HepG2 (cell line): Measurements from ENCODE around the gene CDYL. TPM values are rescaled to one million over a fixed set of nuclear protein-coding genes. Genes with fewer than 3 reads are reported as not detected.

Experiments
- CAMTA2 ChIP-seq: sonication (generic); formaldehyde crosslinking; IDR thresholded peaks from 2 replicates; pipeline ENCODE4 v1.4.0; 2020; ENCODE audit warnings: mild to moderate bottlenecking, missing genetic modification reagents, borderline replicate concordance
- CBFB ChIP-seq: sonication (generic); formaldehyde crosslinking; IDR thresholded peaks from 2 replicates; pipeline ENCODE4 v1.4.0; 2020; ENCODE audit warnings: missing genetic modification reagents
- EEA1 ChIP-seq: sonication (generic); formaldehyde crosslinking; IDR thresholded peaks from 2 replicates; pipeline ENCODE4 v1.5.1; 2020; ENCODE audit warnings: mild to moderate bottlenecking, missing genetic modification reagents, borderline replicate concordance
- FOSL2 ChIP-seq: sonication (generic); formaldehyde crosslinking; IDR thresholded peaks from 2 replicates; pipeline ENCODE4 v1.4.0; 2020; ENCODE audit warnings: missing genetic modification reagents
- GATAD2A ChIP-seq: IDR thresholded peaks from 2 replicates; pipeline ENCODE4 v1.6.1; 2016
- HOXA7 ChIP-seq: sonication (generic); formaldehyde crosslinking; IDR thresholded peaks from 2 replicates; pipeline ENCODE4 v1.8.1; 2022; ENCODE audit warnings: mild to moderate bottlenecking, missing genetic modification reagents, moderate library complexity
- JUND ChIP-seq: sonication (generic); formaldehyde crosslinking; IDR thresholded peaks from 2 replicates; pipeline ENCODE4 v1.8.0; 2022; ENCODE audit warnings: mild to moderate bottlenecking, missing genetic modification reagents
- KDM5B ChIP-seq: sonication (generic); formaldehyde crosslinking; IDR thresholded peaks from 2 replicates; pipeline ENCODE4 v1.4.0; 2020; ENCODE audit warnings: missing genetic modification reagents, mild to moderate bottlenecking, borderline replicate concordance
- POLR2AphosphoS2 ChIP-seq: IDR thresholded peaks from 2 replicates; pipeline ENCODE4 v1.6.1; 2011; ENCODE audit warnings: low read depth, low read length, improper control_type of control experiment
- RBAK ChIP-seq: sonication (generic); formaldehyde crosslinking; IDR thresholded peaks from 2 replicates; pipeline ENCODE4 v1.5.1; 2020; ENCODE audit warnings: mild to moderate bottlenecking, missing genetic modification reagents
- REXO4 ChIP-seq: sonication (generic); formaldehyde crosslinking; IDR thresholded peaks from 2 replicates; pipeline ENCODE4 v1.8.0; 2022; ENCODE audit warnings: missing genetic modification reagents, mild to moderate bottlenecking, borderline replicate concordance
- SAP130 ChIP-seq: IDR thresholded peaks from 2 replicates; pipeline ENCODE4 v1.6.1; 2016; ENCODE audit warnings: low read depth
- SIX1 ChIP-seq: sonication (generic); formaldehyde crosslinking; IDR thresholded peaks from 2 replicates; pipeline ENCODE4 v1.4.0; 2020; ENCODE audit warnings: missing genetic modification reagents, borderline replicate concordance
- TGIF2 ChIP-seq: IDR thresholded peaks from 2 replicates; pipeline ENCODE4 v1.6.1; 2016; ENCODE audit warnings: control low read depth, missing compliant biosample characterization
- ZFX ChIP-seq: sonication (generic); formaldehyde crosslinking; IDR thresholded peaks from 2 replicates; pipeline ENCODE4 v1.4.0; 2020; ENCODE audit warnings: mild to moderate bottlenecking, low read depth, missing genetic modification reagents, moderate library complexity
- ZMYM2 ChIP-seq: sonication (generic); formaldehyde crosslinking; IDR thresholded peaks from 2 replicates; pipeline ENCODE4 v1.8.0; 2022; ENCODE audit warnings: mild to moderate bottlenecking, missing genetic modification reagents
- ZNF292 ChIP-seq: sonication (generic); formaldehyde crosslinking; IDR thresholded peaks from 2 replicates; pipeline ENCODE4 v1.8.1; 2022; ENCODE audit warnings: mild to moderate bottlenecking, low read depth, missing genetic modification reagents, borderline replicate concordance
- ZNF34 ChIP-seq: sonication (generic); formaldehyde crosslinking; IDR thresholded peaks from 2 replicates; pipeline ENCODE4 v1.4.0; 2020; ENCODE audit warnings: mild to moderate bottlenecking, missing genetic modification reagents, borderline replicate concordance
- ZNF563 ChIP-seq: sonication (generic); formaldehyde crosslinking; IDR thresholded peaks from 2 replicates; pipeline ENCODE4 v1.8.0; 2022; ENCODE audit warnings: mild to moderate bottlenecking, moderate library complexity, missing genetic modification reagents
- ZNF570 ChIP-seq: sonication (generic); formaldehyde crosslinking; IDR thresholded peaks from 2 replicates; pipeline ENCODE4 v1.4.0; 2020; ENCODE audit warnings: mild to moderate bottlenecking, missing genetic modification reagents, borderline replicate concordance
- ZNF598 ChIP-seq: sonication (generic); formaldehyde crosslinking; IDR thresholded peaks from 2 replicates; pipeline ENCODE4 v1.5.1; 2020; ENCODE audit warnings: mild to moderate bottlenecking, missing genetic modification reagents, borderline replicate concordance
- ZNF777 ChIP-seq: sonication (generic); formaldehyde crosslinking; IDR thresholded peaks from 2 replicates; pipeline ENCODE4 v1.4.0; 2020; ENCODE audit warnings: missing genetic modification reagents
- ZNF850 ChIP-seq: sonication (generic); formaldehyde crosslinking; conservative IDR thresholded peaks from 2 replicates; pipeline ENCODE4 v1.9.0; 2021; ENCODE audit warnings: mild to moderate bottlenecking, missing genetic modification reagents
- polyA plus RNA-seq, 8 experiments: library from polyadenylated mRNA; depleted of rRNA in 3 of 8; stranded (reverse) in 7 of 8; unstranded in 1 of 8; fragments of >200 nt; fragmentation: Illumina TruSeq in 4 of 8; extraction: Trizol in 4 of 8; gene quantifications; 2 replicates each; pipeline versions ENCODE4 v1.2.1 to v1.2.3, GENCODE V29; 2011 to 2016; ENCODE audit warnings: low read depth in 4 of 8, missing spikeins in 1 of 8, mixed read lengths in 1 of 8; ENCODE audit not compliant: insufficient read depth in 1 of 8
- total RNA-seq, 5 experiments: library from RNA; depleted of rRNA; stranded (reverse); fragments of >200 nt; fragmentation: Illumina TruSeq; extraction: Trizol; gene quantifications; 2 replicates each; pipeline ENCODE4 v1.2.3, GENCODE V29; 2016; ENCODE audit warnings: low read depth in 1 of 5
- TF ChIP-seq, protein P1 (sequence below): sonication (generic); formaldehyde crosslinking; IDR thresholded peaks from 2 replicates; pipeline ENCODE4 v1.5.0; 2020; ENCODE audit warnings: missing genetic modification reagents
- TF ChIP-seq, protein P2 (sequence below): sonication (generic); formaldehyde crosslinking; IDR thresholded peaks from 2 replicates; pipeline ENCODE4 v1.5.0; 2020; ENCODE audit warnings: missing genetic modification reagents
- TF ChIP-seq, protein P3 (sequence below): fragments of 450-650 bp; IDR thresholded peaks from 2 replicates; pipeline ENCODE4 v1.6.1; 2016

The CDYL gene
- total and polyA plus RNA-seq, 2 of the 13 experiments (the other 11 are each of a cell fraction or from before 2014, with no cell fraction given), result 22.8 to 105 TPM

DNA sequence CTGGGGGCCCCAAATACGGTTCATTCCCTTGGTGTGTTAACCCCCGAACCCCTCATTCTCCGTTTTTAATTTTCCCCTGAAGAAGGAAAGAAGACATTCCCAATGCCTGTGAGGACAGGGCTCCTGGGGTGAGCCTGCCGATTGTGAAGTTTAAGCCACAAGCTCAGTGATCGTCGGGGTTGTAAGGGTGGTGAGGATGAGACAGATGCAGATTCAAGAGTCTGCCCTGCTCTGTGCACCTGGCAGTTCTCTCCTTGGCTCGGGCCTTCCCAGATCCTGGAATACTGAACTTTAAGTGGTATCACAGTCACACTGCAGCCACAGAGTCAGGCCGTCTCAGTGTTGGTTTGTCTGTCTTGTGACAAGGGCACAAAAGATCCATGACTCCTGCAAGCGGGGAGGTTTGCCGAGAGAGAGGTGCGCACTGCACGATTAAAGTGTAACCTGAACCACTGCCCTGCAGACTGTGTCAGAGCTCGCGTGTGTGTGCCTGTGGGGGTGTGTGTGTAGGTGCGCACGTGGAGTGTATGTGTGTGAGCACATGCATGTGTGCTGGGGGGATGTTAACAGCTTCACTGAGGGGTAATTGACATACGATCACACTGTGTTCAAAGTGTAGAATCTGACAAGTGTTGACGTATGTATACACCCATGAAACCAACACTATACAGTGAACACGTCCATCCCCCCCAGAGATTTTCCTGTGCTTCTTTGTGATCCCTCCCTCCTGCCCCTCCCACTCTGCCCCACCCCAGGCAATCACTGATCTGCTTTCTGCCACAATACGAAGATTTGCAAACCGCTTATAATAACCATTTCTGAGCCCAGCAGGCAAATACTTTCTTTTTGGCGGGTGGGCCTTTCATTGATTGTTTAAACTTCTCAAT lies 188.7 kb downstream of the CDYL start (continued):
- 0 out of 2 replicates have a peak, but pooled peaks have one; percentile 40 for TF ChIP-seq ZNF777
- TF ChIP-seq KDM5B (CRISPR knock-in tag), result peak; percentile 45; the same call in 1 of the 2 replicates
- TF ChIP-seq POLR2AphosphoS2, result no peak
- TF ChIP-seq ZNF850 (CRISPR knock-in tag), result no peak
- TF ChIP-seq, protein P1, sequence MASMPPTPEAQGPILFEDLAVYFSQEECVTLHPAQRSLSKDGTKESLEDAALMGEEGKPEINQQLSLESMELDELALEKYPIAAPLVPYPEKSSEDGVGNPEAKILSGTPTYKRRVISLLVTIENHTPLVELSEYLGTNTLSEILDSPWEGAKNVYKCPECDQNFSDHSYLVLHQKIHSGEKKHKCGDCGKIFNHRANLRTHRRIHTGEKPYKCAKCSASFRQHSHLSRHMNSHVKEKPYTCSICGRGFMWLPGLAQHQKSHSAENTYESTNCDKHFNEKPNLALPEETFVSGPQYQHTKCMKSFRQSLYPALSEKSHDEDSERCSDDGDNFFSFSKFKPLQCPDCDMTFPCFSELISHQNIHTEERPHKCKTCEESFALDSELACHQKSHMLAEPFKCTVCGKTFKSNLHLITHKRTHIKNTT (CRISPR knock-in tag), result no peak
- peak; percentile 36; the same call in 1 of the 2 replicates for TF ChIP-seq JUND (CRISPR knock-in tag)
- TF ChIP-seq ZMYM2, result no peak
- peak; percentile 27; the same call in 1 of the 2 replicates for TF ChIP-seq FOSL2 (CRISPR knock-in tag)
- no peak for TF ChIP-seq REXO4 (CRISPR knock-in tag)
- TF ChIP-seq CBFB, result no peak
- TF ChIP-seq ZNF34 (CRISPR knock-in tag), result no peak
- TF ChIP-seq EEA1 (CRISPR knock-in tag), result peak; percentile 20; the same call in 1 of the 2 replicates
- TF ChIP-seq ZNF292 (CRISPR knock-in tag), result 0 out of 2 replicates have a peak, but pooled peaks have one; percentile 43
- TF ChIP-seq GATAD2A (CRISPR knock-in tag), result no peak
- TF ChIP-seq, protein P2, sequence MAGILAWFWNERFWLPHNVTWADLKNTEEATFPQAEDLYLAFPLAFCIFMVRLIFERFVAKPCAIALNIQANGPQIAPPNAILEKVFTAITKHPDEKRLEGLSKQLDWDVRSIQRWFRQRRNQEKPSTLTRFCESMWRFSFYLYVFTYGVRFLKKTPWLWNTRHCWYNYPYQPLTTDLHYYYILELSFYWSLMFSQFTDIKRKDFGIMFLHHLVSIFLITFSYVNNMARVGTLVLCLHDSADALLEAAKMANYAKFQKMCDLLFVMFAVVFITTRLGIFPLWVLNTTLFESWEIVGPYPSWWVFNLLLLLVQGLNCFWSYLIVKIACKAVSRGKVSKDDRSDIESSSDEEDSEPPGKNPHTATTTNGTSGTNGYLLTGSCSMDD, result no peak
- 0 out of 2 replicates have a peak, but pooled peaks have one; percentile 38 for TF ChIP-seq CAMTA2 (CRISPR knock-in tag)
- TF ChIP-seq ZNF563, result 0 out of 2 replicates have a peak, but pooled peaks have one; percentile 8
- TF ChIP-seq ZNF570 (CRISPR knock-in tag), result no peak
- TF ChIP-seq RBAK (CRISPR knock-in tag), result 0 out of 2 replicates have a peak, but pooled peaks have one; percentile 43
- TF ChIP-seq ZFX (CRISPR knock-in tag), result peak; percentile 25; the same call in 1 of the 2 replicates
- TF ChIP-seq, protein P3, sequence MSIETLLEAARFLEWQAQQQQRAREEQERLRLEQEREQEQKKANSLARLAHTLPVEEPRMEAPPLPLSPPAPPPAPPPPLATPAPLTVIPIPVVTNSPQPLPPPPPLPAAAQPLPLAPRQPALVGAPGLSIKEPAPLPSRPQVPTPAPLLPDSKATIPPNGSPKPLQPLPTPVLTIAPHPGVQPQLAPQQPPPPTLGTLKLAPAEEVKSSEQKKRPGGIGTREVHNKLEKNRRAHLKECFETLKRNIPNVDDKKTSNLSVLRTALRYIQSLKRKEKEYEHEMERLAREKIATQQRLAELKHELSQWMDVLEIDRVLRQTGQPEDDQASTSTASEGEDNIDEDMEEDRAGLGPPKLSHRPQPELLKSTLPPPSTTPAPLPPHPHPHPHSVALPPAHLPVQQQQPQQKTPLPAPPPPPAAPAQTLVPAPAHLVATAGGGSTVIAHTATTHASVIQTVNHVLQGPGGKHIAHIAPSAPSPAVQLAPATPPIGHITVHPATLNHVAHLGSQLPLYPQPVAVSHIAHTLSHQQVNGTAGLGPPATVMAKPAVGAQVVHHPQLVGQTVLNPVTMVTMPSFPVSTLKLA, result peak; percentile 83
- peak; percentile 19; the same call in 1 of the 2 replicates for TF ChIP-seq ZNF598 (CRISPR knock-in tag)
- TF ChIP-seq HOXA7 (CRISPR knock-in tag), result 0 out of 2 replicates have a peak, but pooled peaks have one; percentile 37
- TF ChIP-seq SIX1, result peak; percentile 75; the same call in 1 of the 2 replicates
- peak; percentile 57; the same call in 1 of the 2 replicates for TF ChIP-seq TGIF2 (CRISPR knock-in tag)
- TF ChIP-seq SAP130 (CRISPR knock-in tag), result no peak
